HTR-8/SVneo (cell line): Measurements from ENCODE around the gene EXOC6.

Experiments
- DNase-seq: peaks from one replicate; pipeline ENCODE4 v3.0.0; 2011; ENCODE audit warnings: low spot score, mixed read lengths; ENCODE audit not compliant: insufficient read length
- FAIRE-seq: peaks from 2 replicates; lab custom pipeline; 2011; peaks lifted over from hg19 to GRCh38; lab: Jason Lieb, UNC

EXOC6 gene, protein sequence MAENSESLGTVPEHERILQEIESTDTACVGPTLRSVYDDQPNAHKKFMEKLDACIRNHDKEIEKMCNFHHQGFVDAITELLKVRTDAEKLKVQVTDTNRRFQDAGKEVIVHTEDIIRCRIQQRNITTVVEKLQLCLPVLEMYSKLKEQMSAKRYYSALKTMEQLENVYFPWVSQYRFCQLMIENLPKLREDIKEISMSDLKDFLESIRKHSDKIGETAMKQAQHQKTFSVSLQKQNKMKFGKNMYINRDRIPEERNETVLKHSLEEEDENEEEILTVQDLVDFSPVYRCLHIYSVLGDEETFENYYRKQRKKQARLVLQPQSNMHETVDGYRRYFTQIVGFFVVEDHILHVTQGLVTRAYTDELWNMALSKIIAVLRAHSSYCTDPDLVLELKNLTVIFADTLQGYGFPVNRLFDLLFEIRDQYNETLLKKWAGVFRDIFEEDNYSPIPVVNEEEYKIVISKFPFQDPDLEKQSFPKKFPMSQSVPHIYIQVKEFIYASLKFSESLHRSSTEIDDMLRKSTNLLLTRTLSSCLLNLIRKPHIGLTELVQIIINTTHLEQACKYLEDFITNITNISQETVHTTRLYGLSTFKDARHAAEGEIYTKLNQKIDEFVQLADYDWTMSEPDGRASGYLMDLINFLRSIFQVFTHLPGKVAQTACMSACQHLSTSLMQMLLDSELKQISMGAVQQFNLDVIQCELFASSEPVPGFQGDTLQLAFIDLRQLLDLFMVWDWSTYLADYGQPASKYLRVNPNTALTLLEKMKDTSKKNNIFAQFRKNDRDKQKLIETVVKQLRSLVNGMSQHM

DNA sequence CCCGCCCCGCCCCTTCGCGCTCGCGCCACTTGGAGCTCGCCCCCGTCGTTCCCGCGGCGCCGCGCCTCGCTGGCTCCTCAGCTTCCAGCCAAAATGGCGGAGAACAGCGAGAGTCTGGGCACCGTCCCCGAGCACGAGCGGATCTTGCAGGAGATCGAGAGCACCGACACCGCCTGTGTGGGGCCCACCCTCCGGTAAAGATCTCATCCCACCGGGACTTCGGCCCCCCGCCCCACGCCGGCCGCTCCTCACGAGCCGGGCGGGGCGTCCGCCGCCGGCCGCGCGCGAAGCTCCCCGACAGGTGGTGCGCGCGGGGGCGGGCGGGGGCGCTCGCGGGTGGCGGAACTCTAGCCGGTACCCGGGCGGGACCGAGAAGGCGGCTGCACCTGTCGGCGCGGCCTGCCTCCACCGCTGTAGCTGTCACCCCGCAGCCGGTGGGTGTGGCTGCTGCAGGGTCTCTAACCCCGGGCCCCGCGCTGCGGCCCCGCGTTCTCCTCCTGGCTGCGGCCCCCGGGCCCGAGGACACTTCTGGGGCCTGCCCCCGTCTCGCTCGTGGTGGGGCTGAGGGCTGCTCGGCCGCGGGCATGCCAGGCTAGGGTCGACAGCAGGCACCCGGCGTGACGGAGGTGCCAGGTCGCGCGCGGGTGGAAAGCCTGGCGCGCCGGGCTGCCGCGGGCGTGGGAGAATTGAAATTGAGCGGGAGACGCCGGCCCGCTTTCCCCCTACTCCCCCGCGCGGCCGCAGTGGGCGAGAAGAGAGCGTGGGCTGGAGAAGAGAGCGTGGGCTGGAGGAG is at the start of gene EXOC6:
Gene EXOC6 (plus strand): TSS at position 80 of the 793 bp plus-strand sequence. CDS start 14 bp downstream, at position 94.
- FAIRE-seq (peak; percentile 26), DNase-seq (peak; percentile 83)

DNA sequence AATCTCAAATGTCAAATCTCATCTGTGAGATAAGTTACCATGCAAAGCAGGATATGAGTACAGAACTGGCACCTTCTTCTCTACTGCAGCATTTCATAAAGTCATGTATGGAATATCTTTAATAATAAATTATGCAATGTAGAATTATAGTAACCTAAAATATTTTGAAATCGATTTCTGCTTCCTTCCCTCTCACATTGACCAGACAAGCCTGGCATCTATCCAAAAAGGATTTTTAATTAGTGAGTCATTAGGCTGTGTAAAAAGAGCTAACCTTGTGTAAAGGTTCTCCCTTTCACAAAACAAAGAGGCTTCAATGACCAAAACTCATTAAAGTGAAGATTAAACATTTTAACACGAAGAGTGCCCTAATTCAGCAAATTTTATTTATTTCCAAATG is 48.8 kb upstream of the EXOC6 start:
- FAIRE-seq (no peak), DNase-seq (no peak)

DNA sequence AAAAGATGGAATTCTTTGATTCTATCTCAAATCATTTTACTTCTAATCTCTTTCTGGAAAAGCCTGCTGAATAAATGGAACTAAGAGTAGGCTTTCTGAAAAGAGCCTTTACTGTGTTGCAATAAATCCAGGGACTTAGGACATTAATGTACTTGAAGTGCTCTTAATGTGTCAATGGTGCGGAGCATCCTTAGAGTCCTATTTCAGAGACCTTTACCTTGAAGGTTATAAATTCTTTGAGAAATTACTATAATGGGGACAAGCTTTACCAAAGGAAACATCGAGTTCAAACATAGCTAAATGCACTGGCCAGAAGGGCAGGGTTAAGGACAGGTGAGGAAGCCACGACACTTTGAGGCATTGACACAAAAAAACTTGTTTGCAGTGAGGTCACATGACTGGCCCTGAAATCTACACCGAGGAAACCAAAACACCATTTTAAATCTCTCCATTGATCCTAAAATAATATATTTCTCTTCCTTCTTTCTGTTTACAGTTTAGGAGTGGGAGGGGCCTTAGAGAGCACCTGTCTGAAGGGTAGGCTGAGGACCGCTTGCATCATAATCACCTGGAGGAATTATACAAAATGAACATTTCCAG is 48.1 kb upstream of the EXOC6 start:
- DNase-seq = no peak
- no peak for FAIRE-seq

DNA sequence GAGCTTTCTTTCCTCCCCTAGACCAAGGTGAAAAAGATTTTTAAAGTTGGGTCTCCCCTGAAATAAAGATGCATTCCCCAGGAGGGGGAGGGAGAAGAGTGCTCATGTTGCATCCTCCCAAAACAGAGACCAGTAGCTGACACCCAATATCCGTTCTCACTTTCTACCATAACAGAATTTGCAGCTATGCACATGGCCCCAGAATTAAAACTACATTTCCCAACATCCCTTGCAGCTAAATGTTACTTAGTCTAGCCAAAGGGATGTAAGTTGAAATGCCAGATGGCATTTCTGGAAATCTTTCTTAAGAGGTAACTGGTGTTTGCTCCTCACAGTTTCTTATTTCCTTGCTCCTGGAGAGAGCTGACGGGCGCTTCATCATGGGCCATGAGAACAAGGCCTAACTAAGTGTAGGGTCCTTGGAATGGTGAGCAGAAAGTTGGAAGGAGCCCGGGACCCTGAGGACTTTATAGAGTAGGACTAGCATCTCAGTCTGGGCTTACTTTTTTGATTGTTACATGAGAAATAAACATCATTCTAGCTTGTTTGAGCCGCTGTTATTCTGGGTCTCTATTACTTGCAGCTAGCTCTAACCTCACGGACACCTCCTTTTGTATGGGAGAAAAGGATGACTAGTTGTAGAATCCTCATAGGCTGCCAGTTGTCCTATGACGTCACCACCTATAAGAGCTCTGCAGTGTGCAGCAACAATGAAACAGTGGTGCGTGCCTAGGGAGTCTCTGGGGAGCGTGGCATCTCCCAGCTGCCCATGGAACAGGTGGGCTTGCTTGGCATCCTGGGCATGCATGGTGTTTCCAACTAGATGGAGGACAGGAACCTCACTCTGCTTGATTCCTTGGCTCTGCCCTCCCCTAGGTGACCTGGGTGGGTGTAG is 46.1 kb upstream of the EXOC6 start:
- DNase-seq (no peak), FAIRE-seq (no peak)

DNA sequence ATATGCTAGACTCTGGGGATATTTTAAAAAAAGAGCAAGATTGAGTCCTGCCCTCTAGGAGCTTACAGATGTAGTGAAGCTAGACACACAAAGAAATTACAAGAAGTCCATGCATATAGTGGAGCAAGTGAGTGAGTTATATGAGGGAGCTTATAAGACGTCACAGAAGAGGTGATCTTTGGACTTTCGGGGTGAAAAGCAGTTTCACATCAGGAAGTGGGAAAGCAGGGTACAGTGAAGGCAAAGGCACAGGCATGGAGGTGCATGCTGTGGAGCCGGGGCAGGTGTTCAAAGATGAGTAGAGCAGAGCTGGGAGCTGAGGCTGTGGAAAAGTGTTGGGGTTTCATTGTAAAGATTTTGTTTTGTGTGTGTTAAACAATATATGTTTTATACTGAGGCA is 38.5 kb upstream of the EXOC6 start:
- DNase-seq (no peak), FAIRE-seq (no peak)

DNA sequence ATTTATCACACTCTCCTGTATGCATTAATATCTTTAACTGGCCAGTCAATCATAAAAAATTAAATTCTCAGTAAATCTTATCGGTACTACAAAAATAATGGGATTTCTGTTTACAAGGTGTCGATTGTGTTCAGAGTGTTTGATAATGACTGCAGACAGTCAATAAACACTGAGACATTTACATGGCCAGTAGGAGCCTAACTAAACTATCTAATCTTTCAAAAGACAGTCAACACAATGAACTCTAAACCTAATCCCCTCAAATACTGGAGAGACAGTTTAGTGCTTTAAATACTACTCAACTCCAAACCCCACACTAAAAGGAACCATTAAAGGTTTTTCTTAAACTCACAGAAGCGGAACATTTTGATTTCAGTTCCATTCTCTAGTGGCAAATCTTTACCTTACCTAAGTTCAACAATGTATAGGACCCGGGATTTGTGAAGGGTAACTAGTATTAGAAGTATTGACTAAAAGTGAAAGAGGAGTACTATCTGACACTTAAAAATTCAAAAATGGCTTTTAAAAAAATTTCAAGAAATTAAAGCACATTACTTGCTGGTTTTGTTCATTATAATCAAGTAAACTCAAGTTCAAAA is 37.3 kb upstream of the EXOC6 start:
- FAIRE-seq (no peak), DNase-seq (no peak)

DNA sequence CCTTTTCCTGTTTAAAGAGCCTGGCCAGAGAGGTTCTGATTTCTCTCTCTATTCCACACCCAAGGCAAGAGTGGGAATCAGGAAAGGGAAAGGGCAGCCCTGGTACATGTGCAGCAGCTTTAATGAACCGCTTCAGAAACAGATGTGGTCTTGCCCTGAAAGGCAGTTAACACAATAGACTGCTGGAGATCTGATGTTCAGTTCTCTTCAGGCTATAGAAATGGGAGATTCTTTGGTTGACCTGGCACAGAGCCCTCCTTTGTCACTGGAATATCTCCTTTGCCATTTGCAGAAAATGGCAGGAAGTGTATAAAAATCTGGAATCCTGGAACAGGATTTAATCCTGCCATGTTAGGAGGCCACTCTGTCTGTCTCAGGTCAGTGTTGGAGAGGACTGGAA is 36.3 kb upstream of the EXOC6 start:
- FAIRE-seq = no peak

DNA sequence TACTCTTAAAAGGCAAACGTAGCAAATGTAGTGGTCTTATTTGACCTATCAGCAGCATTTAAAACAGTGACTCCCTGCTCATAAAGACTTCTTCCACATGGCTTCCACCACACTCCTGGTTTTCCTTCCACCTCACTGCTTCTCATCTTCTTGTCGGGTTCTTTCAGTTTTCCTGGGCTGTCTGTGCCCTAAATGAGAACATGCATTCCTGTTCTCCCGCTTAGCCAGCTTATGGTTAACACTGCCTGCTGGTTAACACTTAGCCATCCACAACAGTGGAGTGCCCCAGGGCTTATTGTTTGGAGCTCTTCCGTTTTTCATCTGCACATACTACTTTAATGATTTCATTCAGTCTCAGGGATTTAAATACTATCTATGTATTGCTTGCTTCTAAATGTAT is 34.3 kb upstream of the EXOC6 start:
- no peak for DNase-seq
- FAIRE-seq = no peak

More for the DNA sequence above, 36.3 kb upstream of the EXOC6 start:
- no peak for DNase-seq

DNA sequence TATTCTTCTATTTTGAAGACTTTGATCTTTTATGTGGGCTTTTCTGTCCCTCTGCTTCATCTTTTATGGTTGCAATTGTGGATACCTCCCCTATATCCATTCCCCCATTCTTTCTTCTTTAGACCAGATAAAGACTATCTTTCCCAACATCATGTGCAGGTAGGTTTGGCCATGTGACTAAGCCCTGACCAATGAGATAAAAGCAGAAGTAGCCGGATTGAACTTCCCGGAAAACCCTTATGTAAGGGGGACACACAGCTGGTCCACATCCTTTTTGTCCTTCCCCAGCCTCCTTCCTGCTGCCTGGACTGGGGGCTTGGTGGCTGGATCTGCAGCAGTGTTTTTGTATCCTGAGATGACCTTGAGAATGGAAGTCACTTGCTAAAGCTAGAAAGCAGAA is 33.5 kb upstream of the EXOC6 start:
- DNase-seq = no peak
- no peak for FAIRE-seq

DNA sequence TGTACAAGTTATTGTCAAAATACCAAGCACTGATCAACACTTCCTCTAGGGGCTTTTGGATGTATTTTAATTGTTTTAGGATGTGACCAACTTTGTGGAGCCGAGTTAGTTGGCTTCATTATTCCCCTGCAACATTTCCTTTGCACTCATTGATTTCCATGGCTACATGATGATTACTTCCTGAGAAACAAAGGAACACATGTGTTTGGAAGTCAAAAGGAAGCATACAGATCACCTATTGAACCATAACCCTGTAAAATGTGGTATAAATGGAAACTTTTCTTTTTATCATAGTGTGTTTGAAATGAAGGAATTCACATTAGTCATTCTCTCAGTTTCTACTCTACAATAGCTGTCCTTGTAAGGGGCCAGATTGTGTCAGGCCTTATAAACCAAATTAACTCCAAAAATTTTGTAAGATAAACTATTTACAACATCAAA is 32.2 kb upstream of the EXOC6 start:
- no peak for DNase-seq
- FAIRE-seq = no peak

DNA sequence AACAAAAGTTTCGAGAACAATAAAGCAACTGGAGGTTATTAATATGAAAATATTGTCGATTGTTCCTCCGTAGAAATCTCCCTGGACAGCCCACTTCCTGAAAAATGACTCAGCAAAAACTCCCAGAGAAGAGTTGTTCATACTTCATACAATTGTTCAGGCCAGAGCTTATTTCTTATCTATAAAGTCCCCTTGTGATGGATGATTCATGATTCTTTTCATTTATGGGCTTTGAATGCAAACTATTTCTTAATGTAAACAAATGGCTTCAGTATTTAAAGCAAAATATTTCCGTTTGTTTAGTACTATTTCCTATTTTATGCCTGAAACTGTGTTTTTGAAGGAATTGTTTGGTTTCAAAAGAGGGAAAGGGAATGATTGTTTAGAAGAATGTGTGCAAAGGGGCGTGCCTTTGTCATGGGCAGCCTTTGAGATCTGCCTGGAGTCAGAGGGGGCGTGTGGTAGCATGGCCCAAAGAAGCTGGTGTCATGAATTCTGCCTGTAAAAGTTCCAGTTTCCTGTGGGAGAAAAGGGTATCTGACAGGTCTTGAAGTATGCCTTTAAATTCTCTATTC is 26.2 kb upstream of the EXOC6 start:
- FAIRE-seq (no peak), DNase-seq (peak; percentile 70)

DNA sequence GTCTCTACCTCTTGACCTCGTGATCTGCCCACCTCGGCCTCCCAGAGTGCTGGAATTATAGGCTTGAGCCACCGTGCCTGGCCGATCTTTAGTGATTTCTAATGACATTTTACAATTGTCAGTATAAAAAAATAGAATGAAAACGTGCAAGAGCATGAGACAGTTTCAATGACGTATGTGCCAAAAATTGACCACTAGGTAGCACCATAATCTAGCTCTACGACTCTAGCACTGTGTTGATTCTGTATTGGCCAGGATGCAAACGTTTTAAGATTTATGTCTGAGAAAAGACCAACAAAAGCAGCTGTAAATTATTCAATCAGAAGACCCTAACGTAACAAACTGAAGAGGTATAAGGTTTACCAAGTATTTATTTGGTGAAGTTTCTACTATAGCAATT is 25.4 kb upstream of the EXOC6 start:
- DNase-seq = peak; percentile 32
- no peak for FAIRE-seq

DNA sequence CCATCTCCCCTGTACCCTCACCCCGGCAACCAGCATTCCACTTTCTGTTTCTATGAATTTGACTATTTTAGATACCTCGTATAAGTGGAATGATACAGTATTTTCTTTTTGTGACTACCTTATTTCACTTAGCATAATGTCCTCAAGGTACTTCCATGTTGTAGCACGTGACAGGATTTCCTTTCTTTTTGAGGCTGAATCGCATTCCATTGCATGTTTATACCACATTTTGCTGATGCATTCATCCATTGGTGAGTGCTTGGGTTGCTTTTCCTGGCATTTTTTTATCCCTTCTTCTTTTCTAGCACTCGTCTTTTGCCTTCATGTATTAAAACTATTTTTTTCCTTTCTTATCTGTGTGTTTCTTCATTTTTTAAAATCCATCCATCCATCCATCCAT is 22.3 kb upstream of the EXOC6 start:
- FAIRE-seq = no peak
- DNase-seq = no peak

DNA sequence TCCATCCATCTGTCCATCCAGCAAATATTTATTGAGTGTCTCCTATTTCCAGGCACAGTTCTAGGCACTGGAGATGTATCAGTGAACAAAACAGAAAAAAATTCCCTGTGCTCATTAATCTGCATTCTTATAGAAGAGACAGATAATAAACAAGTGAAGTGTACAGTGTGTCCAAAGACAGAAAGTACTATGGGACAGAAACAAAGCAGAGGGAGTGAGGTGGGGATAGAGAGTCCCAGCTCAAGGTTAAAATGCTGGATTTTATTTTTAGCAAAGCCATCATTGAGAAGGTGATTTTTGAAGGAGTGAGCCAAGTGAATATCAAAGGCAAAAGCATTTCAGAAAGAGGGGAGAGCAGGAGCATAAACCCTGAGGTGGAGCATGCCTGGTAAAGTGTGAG is 21.8 kb upstream of the EXOC6 start:
- no peak for DNase-seq
- no peak for FAIRE-seq

DNA sequence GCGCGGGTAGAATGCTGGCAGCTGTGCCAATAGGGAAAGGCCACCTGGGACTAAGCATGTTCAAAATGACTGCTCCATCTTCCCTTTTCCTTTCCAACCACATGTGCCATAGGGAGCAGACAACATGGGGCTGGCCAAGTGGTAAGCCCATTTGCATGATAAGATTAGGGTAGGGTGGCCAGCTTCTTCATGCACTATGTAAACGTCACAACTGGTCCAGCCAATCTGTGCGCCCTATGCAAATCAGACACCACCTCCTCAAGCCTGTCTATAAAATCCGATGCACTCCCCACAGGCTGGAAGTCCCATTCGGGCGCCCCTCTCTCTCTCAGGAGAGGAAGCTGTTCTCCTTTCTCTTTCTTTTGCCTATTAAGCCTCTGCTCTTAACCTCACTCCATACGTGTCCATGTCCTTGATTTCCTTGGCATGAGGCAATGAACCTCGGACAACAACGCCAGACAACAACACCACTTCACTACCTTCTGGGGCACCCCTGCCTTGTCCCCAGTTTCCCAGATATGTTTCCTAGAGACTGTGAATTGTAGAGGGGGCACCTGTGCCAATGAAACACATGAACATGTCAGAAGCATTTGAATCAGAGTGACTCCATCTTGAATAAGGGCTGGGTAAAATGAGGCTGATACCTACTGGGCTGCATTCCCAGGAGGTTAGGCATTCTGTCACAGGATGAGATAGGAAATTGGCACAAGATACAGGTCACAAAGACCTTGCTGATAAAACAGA is 19.1 kb upstream of the EXOC6 start:
- DNase-seq (no peak), FAIRE-seq (no peak)

DNA sequence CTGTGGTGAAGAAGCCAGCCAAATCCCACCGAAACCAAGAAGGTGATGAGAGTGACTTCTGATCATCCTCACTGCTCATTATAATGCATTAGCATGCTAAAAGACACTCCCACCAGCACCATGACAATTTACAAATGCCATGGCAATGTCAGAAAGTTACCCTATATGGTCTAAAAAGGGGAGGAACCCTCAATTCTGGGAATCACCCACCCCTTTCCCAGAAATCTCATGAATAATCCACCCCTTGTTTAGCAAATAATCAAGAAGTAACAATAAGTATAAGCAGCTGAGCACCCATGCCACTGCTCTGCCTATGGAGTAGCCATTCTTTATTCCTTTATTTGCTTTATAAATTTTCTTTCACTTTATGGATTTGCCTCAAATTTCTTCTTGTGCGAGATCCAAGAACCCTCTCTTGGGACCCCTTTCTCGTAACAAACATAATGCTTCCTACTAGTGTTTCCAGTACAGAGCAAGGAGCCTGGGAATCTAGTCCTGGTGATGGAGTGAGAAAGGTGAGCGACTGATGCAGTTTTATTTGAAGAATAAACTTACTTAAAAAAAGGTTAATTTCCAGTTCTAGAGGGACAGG is 18.4 kb upstream of the EXOC6 start:
- FAIRE-seq = no peak

More for the DNA sequence above, 18.4 kb upstream of the EXOC6 start:
- DNase-seq = no peak
